GM18499 (cell line): Measurements from ENCODE around the gene SHC2.

Experiments
- ATAC-seq: cut with Tn5 transposase; IDR thresholded peaks from one replicate; pipeline ENCODE4 v1.9.1; 2021; ENCODE audit warnings: moderate number of reproducible peaks; ENCODE audit not compliant: insufficient read depth, unreplicated experiment

The SHC2 gene

DNA sequence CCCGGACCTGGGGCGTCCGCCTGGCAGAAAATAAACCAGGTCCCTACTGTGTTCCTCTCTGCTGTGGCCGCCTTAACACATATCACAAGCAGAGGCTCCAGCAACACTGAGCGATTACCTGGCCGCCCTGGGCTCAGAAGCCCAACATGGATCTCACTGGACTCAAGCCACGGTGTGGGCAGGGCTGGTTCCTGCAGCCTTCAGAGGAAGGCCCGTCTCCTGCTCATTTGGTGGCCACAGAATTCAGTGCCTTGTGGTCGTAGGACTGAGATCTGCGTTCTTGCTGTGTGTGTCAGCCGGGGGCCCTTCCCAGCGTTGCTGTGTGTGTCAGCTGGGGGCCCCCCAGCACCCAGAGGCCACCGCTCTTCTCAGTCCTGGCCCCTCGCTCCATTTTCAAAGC is 82.1 kb downstream of the SHC2 start:
- ATAC-seq = no peak

DNA sequence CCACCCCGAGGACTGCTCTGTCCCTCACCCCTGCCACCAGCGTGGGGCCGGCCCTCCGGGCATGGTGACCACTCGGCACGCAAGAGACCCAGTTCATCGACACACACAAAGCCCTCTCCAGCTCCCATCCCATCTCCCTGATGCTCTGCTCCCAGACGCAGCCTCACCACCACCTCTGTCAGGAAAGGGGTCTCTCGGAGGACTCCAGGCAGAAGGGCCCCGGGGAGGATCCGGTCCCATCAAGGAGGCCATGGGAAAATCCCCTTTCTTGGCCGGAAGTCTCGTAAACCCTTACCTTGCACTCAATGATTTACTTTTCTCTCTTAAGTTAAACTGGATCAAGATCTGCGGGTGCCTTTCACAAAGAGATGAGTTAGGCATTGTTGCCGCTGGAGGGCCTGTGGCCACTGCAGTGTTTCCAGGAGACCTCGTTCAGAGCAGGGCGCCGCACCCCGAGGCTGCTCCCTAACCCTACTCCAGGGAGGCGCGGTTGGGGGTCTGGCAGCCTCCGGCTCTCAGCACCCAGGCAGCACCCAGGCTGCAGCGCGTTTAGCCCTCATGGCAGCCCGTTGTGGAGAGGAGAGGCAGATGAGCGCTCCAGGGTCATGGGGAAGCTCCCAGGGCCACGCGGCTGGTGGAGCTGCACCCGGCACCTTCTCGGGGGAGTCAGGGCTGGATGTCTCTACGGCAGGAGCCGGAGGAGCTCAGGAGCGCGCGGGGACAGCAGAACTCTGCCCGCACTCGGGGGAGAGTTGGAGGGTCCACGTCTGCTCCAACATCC is 82.8 kb downstream of the SHC2 start:
- no peak for ATAC-seq

DNA sequence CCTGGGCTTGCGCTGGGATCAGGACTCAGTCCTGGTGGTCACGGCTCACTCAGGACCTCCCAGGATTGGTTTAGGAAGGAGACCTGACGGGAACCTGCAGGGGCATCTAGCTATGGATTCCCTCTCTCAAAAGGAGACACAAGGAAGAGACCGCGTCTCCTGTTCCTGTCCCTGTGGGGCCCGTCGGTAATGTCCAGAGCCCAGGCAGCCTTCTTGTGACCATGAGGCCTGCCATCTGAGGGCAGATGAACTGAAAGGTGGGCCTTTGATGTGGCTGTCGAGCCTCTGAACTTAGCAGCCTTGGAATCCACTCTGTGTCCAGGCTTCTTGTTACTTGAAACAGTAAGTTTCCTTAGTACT is 84.7 kb downstream of the SHC2 start:
- no peak for ATAC-seq

DNA sequence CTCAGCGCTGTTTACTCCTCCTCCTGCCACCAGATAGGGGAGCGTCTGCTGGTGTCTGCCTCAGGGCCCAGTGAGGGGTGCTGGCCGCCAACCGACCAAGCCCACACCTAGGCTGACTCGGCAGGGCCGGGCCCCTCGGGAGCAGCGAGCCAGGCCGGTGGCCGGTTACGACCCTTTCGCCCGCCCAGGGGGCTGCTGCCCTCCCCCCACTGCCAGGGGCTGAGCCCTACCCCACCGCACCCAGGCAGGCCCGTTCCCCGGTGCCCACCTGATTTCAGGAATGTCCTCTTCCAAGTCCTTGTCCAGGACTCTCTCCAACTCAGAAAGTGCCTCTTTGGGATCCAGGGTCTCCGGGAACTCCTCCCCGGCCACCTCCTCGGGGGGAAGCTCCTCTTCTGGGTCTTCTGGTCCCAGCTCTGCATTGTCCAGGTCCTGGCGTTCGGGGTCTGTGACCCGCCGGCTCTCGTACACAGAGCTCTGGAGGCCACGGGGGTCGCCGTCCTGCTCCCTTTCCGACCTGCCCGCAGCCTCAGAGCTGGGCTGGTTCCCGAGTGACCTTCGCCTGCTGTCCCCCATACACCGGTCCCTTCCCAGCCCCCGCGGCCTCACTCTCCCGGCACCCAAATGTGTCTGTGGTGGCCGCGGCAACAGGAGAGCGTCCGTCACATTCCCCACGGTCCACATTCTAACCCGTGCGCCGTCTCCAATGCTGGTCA is 85.3 kb downstream of the SHC2 start:
- ATAC-seq = no peak

DNA sequence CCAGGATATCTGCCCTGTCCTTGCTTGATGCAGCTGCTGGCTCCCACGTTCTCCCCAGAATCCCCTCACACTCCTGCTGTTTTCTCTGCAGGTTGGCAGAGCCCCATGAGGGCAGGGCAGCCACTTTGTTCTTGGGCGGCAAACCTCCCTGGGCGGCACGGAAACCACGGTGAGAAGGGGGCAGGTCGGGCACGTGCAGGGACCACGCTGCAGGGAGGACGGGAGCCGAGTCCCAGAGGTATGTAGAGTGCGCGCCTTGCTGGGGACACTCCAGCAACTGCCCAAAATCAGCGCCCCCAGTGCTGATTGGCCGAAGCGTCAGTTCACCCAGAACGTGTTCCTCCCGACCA is 86.0 kb downstream of the SHC2 start:
- ATAC-seq = no peak

DNA sequence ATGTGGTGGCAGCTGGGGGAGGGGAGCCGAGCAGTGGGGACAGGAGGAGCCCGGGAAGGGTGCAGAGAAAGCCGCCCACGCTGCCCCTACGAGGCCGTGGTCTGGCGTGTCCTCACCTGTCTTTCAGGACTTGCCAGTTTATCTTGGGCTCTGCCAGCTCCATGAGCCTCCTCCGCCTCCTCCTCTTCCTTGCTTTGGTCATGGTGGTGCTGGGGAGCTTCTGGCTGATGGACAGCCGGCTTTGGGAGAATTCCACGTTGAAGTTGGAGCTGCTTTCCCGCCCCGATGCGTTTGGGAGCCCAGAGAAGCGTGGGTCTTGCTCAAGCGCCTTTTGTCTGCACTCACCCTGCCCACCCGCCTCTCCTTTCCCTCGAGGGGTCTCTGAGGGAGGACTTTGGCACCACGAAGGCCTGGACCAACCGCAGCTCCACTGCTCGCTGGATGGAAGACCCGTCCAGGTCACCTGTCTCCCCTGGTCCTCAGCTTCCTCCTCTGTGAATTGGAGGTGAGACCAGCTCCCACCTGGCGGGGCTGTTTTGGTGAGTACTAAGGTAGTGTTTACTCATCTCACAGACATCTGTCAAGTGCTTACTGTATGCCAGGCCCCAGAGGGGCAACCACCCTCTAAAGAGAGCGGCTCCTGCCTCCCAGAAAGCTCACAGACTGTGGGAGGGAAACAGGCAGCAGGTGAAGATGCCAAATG is 86.5 kb downstream of the SHC2 start:
- no peak for ATAC-seq

DNA sequence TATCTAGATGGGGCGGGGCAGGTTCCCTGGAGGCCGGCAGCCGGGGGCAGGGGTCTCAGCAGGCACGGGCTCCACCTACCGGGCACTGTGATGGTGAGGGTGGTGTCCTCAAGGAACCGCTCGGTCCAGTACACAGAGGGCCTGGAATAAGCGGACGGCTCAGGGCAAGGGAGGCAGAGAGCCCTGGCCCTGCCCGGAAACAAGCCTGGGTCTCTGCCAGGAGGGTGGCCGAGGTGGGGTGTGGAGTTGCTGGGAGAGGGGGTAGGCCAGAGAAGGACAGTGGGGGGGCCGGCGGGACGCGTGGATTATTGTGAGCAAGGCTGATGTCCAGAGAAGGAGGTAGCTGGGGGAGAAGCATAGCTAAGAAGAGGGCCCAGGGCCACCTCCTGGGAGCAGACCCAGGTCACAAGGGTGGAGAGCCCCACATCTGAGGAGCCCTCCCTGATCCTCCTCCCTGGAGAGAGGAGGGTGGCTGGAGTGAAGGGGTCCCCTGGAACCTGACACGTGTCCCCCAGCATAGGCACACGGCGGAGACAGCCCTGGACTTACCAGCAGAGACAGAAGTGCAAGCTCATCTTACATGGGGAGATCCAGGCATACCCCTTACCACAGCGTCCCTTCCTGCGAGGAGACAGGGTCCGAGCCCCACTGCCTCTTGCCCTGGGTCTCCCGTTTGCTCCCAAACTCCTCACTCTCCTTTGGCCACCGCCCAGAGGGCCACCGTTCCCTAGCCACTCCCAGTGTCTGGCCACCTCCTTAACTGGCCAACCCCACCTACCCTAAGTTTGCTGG is 87.2 kb downstream of the SHC2 start:
- ATAC-seq = no peak

DNA sequence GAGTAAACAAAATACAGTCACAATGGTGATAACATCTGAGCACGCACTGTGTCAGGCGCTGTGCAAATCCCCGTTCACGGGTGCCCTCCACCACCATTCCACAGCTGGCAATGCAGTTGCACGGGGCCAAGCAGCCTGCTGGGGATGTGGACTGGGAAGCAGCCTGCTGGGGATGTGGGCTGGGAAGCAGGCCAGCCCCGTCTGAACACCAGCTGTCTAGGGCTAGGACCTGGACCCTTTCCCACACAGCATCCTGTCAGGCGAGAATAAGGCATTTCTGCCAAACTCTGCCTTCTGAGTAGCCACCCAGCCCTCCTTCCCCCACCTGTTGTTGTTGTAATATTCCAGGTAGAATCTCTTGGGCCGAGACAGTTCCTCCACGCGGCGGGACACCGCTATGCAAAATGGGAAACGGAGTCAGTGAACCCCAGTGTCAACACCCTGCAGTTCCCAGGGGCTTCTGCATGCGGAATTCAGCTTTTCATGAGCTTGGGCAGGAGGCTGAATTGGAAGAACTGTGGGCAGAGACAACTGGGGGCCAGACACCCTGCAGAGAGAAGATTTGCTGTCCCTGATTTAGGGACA is 88.4 kb downstream of the SHC2 start:
- no peak for ATAC-seq

DNA sequence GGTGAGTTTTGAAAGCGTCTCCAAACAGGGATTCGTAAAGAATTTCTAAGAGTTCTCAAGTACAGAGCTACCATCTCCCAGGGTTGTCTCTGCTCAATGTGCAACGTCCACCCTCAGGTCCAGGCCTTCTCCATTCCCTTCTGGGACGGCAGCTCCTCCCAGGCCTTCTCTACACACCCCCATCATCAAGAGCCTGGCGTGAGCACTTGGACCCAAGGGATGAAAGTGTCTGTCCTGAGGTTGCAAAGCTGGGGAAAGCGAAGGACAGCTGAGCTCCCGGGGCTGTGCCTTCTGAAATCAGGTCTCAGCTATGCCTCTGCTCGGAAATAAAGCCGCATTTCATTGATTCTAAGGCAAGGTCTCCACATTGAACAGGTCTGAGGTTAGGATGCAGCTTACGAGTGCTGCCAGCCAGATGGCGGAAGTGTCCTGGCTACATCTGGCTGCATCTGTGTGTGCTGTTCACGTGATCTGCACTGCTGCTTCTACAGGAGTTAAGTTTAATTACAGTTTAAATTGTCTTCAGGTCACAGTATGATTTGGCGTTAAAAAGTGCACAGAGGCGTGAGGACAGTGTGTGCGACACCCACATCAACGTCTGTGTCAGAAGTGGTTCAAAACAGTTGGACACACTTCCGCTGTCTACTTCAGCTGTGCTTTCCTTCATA is 89.2 kb downstream of the SHC2 start:
- no peak for ATAC-seq

DNA sequence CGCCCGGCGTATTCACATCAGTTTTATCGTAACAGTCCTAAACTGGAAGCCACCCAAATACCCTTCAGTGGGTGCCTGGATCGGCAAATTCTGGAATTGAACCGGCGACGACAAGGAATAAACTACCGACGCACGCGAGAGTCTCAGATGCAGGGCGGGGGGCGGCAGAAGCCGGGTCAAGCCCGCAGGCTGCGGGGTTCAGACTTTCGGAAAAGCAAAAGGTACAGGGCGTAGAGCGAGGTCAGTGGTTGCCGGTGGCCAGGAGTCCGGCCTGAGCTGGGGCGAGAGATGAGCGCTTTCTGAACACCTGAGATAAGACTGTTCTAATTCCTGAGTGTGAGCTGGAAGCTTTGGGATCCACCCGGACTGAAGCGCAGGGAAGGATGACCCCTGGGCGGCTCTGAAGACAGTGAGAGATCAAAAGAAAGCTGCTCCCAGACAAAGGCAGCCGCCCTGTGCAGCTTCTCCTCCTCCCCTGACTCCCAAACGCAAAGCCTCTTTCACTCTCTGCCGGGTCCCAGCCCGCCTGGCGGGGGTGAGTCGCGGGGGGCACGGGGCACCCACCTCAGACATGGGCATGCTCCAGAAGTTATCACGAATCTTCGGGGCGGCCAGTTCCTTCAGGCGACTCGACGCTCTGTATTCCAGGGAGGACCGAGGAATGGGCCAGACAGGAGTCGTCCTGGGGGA is 90.0 kb downstream of the SHC2 start:
- no peak for ATAC-seq

DNA sequence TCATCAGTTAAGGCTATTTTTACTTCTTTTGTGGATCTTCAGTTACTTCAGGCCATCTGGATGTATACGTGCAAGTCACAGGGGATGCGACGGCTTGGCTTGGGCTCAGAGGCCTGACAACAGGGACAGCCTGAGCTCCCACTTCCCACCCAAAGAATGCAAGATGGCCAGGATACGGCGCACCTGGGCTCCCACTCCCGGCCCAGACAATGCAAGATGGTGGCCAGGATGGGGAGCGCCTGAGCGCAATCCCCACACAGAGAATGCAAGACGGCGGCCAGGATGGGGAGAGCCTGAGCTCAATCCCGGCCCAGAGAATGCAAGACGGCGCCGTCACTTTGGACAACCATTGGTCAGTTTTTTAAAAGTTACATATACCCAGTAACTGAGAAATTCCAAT is 91.0 kb downstream of the SHC2 start:
- ATAC-seq = no peak

DNA sequence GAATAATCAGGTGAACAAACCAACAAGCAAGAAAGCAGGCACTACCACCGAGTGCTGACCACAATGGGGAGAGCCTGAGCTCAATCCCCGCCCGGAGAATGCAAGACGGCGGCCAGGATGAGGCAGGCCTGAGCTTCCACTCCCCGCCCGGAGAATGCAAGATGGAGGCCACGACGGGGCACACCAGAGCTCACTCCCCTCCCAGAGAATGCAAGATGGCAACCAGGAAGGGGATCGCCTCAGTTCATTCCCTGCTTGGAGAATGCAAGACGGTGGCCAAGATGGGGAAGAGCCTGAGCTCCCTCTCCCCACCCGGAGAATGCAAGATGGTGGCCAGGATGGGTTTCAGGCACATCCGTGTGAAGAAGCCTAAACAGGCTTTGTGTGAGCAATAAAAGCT is 91.6 kb downstream of the SHC2 start:
- no peak for ATAC-seq

DNA sequence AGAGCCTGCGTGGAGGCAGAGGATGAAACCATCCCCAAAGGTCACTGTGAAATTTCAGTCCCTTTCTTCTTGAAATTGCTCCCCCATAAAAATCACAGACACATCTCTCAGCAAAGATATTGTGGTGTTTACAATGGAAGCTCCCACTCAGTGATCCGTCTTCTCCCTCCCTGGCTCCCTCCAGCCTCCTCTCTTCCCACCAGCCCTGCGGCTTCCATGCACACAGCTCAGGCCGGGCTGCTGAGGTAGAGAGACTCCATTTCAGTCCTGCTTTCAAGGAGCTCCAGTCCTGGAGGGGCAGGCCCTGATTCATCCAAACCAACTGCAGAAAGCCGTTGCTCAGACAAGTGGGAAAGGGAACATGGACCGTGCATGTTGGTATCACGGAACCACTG is 92.2 kb downstream of the SHC2 start:
- no peak for ATAC-seq

DNA sequence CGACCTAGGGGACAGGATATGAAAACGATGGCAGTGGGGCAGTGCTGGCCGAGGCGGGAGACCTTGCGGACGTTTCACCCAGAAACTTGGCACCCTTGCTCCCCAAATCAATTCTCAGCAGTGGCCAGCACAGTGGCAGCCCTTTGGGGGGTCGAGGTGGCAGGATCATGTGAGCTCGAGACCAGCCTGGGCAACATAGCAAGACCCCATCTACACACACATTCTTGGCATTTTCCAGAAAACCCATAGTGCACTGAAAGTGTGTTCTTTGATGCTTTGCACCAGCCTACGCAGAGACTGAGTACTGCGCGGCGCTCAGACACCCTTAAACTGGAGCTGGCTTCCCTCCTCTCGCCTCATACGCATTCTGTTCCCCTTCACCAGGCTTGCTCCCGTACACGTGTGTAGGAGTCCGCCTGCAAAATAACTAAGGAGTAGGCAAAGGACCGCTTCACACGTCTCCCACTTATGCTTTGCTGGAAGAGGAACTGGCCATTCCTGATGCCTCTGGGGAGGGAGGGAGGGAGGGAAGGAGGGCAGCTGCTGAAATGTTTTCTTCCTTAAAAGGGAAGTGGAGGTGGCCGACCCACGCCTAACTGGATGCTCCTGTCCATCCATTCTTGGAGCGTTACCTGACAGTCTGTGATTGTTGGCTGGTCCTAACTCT is 92.7 kb downstream of the SHC2 start:
- ATAC-seq = no peak

DNA sequence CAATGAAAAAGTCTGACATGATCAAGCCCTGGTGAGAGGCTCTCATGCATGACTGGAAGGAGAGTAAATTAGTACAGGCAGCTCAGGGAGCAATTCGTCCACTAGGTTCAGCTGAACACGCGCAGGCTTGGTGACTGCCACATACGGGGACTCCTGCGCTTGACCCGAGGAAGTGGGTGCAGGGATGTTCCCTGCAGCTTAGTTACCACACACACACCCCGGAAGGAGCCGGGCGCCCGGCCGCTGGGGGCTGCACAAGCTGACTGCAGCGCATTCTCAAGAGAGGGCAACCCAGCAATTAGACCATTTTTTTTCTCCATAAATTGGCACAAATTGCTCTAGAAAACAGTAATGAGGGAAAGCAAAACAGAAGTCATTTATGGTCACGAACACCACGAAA is 93.3 kb downstream of the SHC2 start:
- ATAC-seq = no peak

DNA sequence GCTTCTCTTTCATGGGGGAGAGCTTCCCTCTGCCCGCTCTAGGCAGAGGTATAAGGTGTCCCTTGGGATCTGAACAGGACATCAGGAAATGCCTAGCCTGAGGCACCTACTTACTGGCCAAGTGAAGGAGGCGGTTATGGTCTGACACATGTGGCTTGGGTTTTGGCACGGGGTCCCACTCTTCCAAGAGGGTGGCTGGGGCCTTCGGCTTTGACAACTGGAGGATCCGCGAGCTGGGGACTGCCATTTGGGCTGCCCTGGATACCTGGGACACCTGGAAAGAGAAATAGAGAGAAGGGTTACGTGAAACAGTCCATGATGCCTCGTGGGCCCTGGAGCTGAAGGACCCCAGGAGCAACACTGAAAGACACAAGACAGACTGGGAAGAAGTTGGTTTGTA is 93.9 kb downstream of the SHC2 start:
- ATAC-seq = no peak
